IMR-90 (cell line): ENCODE data around the gene CAMK2D. TPM values are rescaled to one million over a fixed set of nuclear protein-coding genes. Genes with fewer than 3 reads are reported as not detected.

Experiments
- ATAC-seq: fragments of 200-7000 bp; cut with Tn5 transposase; 2 replicates; pipeline ENCODE4 v1.9.1; 2020; ENCODE audit warnings: low read depth, mild to moderate bottlenecking, moderate library complexity
- BruUV-seq: library from RNA; stranded (reverse); fragments of 400-500 nt; replicated peaks from 2 replicates; lab custom pipeline; 2021; lab: Mats Ljungman, UMichigan
- CTCF ChIA-PET: fragments of 300-600 bp; formaldehyde crosslinking; extraction: SDS; loops from one replicate; lab custom pipeline; 2021; ENCODE audit warnings: antibody characterized with exemption; lab: Yijun Ruan, JAX
- POLR2A ChIA-PET: fragments of 300-600 bp; sonication (Branson Sonifier 250); formaldehyde crosslinking; loops from one replicate; lab custom pipeline; 2022; ENCODE audit warnings: antibody characterized with exemption; ENCODE audit not compliant: unreplicated experiment; lab: Charles Lee
- DNase-seq: peaks from one replicate; pipeline ENCODE4 v3.0.0; 2013
- H2AFZ ChIP-seq: replicated peaks from 2 replicates; pipeline ENCODE3; 2013; ENCODE audit warnings: low read length, mild to moderate bottlenecking; ENCODE audit not compliant: poor library complexity
- H2AK5ac ChIP-seq: 2 replicates; pipeline ENCODE4 v1.6.1; 2013; ENCODE audit warnings: low read depth, low read length, inconsistent platforms
- H2AK9ac ChIP-seq: replicated peaks from 2 replicates; pipeline ENCODE3; 2013; ENCODE audit warnings: mild to moderate bottlenecking, low read depth, low read length, moderate library complexity; ENCODE audit not compliant: poor library complexity
- H2BK120ac ChIP-seq: 2 replicates; pipeline ENCODE4 v1.6.1; 2013; ENCODE audit warnings: low read depth, low read length, inconsistent platforms
- H2BK15ac ChIP-seq: 3 replicates; pipeline ENCODE4 v1.6.1; 2013; ENCODE audit warnings: low read depth, low read length, inconsistent platforms
- H2BK20ac ChIP-seq: 2 replicates; pipeline ENCODE4 v1.6.1; 2013; ENCODE audit warnings: low read depth, mild to moderate bottlenecking, inconsistent platforms, low read length, moderate library complexity
- H2BK5ac ChIP-seq: 2 replicates; pipeline ENCODE4 v1.6.1; 2013; ENCODE audit warnings: mild to moderate bottlenecking, low read depth, low read length, inconsistent platforms; ENCODE audit not compliant: poor library complexity, severe bottlenecking
- H3K14ac ChIP-seq: replicated peaks from 2 replicates; pipeline ENCODE4 v1.6.1; 2013; ENCODE audit warnings: low read depth, low read length, inconsistent platforms
- H3K18ac ChIP-seq: 2 replicates; pipeline ENCODE4 v1.6.1; 2013; ENCODE audit warnings: low read depth, low read length, control low read depth
- H3K23ac ChIP-seq: 2 replicates; pipeline ENCODE4 v1.6.1; 2013; ENCODE audit warnings: low read depth, low read length, inconsistent platforms
- H3K27ac ChIP-seq: 2 replicates; pipeline ENCODE4 v1.5.1; 2013; ENCODE audit warnings: mild to moderate bottlenecking, control low read depth, low read length; ENCODE audit not compliant: insufficient read depth
- H3K27me3 ChIP-seq: 2 replicates; pipeline ENCODE4 v1.6.1; 2013; ENCODE audit warnings: low read length; ENCODE audit not compliant: control insufficient read depth, insufficient read depth
- H3K36me3 ChIP-seq: 2 replicates; pipeline ENCODE4 v1.6.1; 2013; ENCODE audit warnings: low read length, mixed read lengths; ENCODE audit not compliant: control insufficient read depth, insufficient read depth
- H3K4ac ChIP-seq: 2 replicates; pipeline ENCODE4 v1.6.1; 2013; ENCODE audit warnings: low read depth, low read length, inconsistent platforms
- H3K4me1 ChIP-seq: 2 replicates; pipeline ENCODE4 v1.6.1; 2013; ENCODE audit warnings: low read length, mixed read lengths; ENCODE audit not compliant: control insufficient read depth, insufficient read depth
- H3K4me2 ChIP-seq: 2 replicates; pipeline ENCODE4 v1.6.1; 2013; ENCODE audit warnings: low read depth, mild to moderate bottlenecking, control low read depth, low read length, moderate library complexity
- H3K4me3 ChIP-seq: 2 replicates; pipeline ENCODE4 v1.5.1; 2013; ENCODE audit warnings: low read depth, mild to moderate bottlenecking, control low read depth, low read length, moderate library complexity; ENCODE audit not compliant: insufficient read depth
- H3K56ac ChIP-seq: 2 replicates; pipeline ENCODE4 v1.6.1; 2013; ENCODE audit warnings: low read length, inconsistent platforms; ENCODE audit not compliant: insufficient read depth; ENCODE audit errors: extremely low read depth
- H3K79me1 ChIP-seq, 2 experiments: 2 replicates each; pipeline ENCODE4 v1.6.1; 2013; ENCODE audit warnings: low read length in 2 of 2, inconsistent platforms in 1 of 2, low read depth in 1 of 2
- H3K9ac ChIP-seq: 2 replicates; pipeline ENCODE4 v1.6.1; 2013; ENCODE audit warnings: low read depth, low read length, control low read depth
- H3K9me1 ChIP-seq: 2 replicates; pipeline ENCODE4 v1.6.1; 2013; ENCODE audit warnings: low read length, inconsistent platforms; ENCODE audit not compliant: insufficient read depth
- H3K9me3 ChIP-seq: 2 replicates; pipeline ENCODE4 v1.6.1; 2013; ENCODE audit warnings: low read length; ENCODE audit not compliant: control insufficient read depth, insufficient read depth
- H4K20me1 ChIP-seq: 2 replicates; pipeline ENCODE4 v1.6.1; 2013; ENCODE audit warnings: low read length, inconsistent platforms; ENCODE audit not compliant: insufficient read depth
- H4K5ac ChIP-seq: 2 replicates; pipeline ENCODE4 v1.6.1; 2013; ENCODE audit warnings: mild to moderate bottlenecking, low read depth, low read length, control low read depth
- H4K8ac ChIP-seq, 2 experiments: 2 replicates each; pipeline ENCODE4 v1.6.1; 2013; ENCODE audit warnings: low read depth in 2 of 2, low read length in 2 of 2, control low read depth in 1 of 2, inconsistent platforms in 1 of 2
- H4K91ac ChIP-seq: 2 replicates; pipeline ENCODE4 v1.6.1; 2013; ENCODE audit warnings: low read depth, low read length, inconsistent platforms; ENCODE audit not compliant: insufficient read depth
- FOS ChIP-seq: fragments of 150-350 bp; IDR thresholded peaks from 2 replicates; pipeline ENCODE4 v1.6.1; 2016; ENCODE audit warnings: low read depth, low read length
- NFE2L2 ChIP-seq: fragments of 150-350 bp; IDR thresholded peaks from 2 replicates; pipeline ENCODE4 v1.6.1; 2016; ENCODE audit warnings: low read depth, mild to moderate bottlenecking, low read length
- WGBS, 2 experiments: methylation state at CpG; one replicate each; pipeline versions ENCODE4 v1.1.5 to v1.1.7; 2013; ENCODE audit warnings: missing lambda C conversion rate in 2 of 2; ENCODE audit not compliant: insufficient read length in 1 of 2; ENCODE audit errors: extremely low coverage in 2 of 2; 5-methylcytosine and 5-hydroxymethylcytosine counted together
- dilution Hi-C: fragments of 300-500 bp; cut with HindIII; formaldehyde crosslinking; loops from one replicate; pipeline ENCODE4 v1.14.3; 2018; ENCODE audit warnings: low sequenced_read_pairs; ENCODE audit not compliant: unreplicated experiment
- in situ Hi-C: fragments of 300-500 bp; cut with MboI; formaldehyde crosslinking; loops from 3 replicates; pipeline ENCODE4 v1.14.3; 2019; ENCODE audit warnings: low sequenced_read_pairs, inconsistent platforms, mixed read lengths
- intact Hi-C: fragments of 100-400 bp; cut with micrococcal nuclease; formaldehyde crosslinking; loops from 2 replicates; pipeline ENCODE4 v1.10.0; 2022
- polyA plus RNA-seq, 3 experiments: library from polyadenylated mRNA; depleted of rRNA; stranded (reverse); fragments of >200 nt; gene quantifications; 2 replicates each; pipeline ENCODE4 v1.2.3, GENCODE V29; 2012; ENCODE audit warnings: low replicate concordance in 1 of 3
- total RNA-seq: library from RNA; depleted of rRNA; stranded (reverse); fragments of >200 nt; gene quantifications from 2 replicates; pipeline ENCODE4 v1.2.3, GENCODE V29; 2012

The CAMK2D gene
- total and polyA plus RNA-seq, 2 of the 4 experiments (the other 2 are of a cell fraction): 44.6 to 156 TPM

- DNase-seq: peak; percentile 64
- H2AK5ac ChIP-seq: no peak overlapping the region
- no peak overlapping the region for H2AK9ac ChIP-seq
- H3K9ac ChIP-seq: no peak overlapping the region
- peak overlapping the region; percentile 56 for H2BK5ac ChIP-seq
- H4K91ac ChIP-seq: no peak overlapping the region
- peak; percentile 37; the same call in 1 of the 2 replicates for TF ChIP-seq NFE2L2
- no peak for TF ChIP-seq FOS
- no peak overlapping the region for H2BK15ac ChIP-seq
- H3K27me3 ChIP-seq: no peaks in the 10 kb centered on the region
- ChIA-PET CTCF (no interaction called here), POLR2A (no interaction called here)
- in situ Hi-C loops: no loop called here
- no peak overlapping the region for H4K8ac ChIP-seq
- H3K9me1 ChIP-seq: peaks cover 6% of the 10 kb centered on the region; the same call in 1 of the 2 replicates
- no peak overlapping the region for H3K14ac ChIP-seq
- H3K4me2 ChIP-seq: no peak overlapping the region
- no peaks in the 10 kb centered on the region for H4K20me1 ChIP-seq
- H4K5ac ChIP-seq: no peak overlapping the region
- peak; percentile 58 for ATAC-seq
- no peak overlapping the region for H3K18ac ChIP-seq
- no peak overlapping the region for H3K4me3 ChIP-seq
- no peak overlapping the region for H3K4ac ChIP-seq
- intact Hi-C loops: no loop called here
- no peak overlapping the region for H2AFZ ChIP-seq
- H3K79me1 ChIP-seq: peaks cover 23 to 24% of the 10 kb centered on the region in 2 experiments
- no TSS peak for BruUV-seq
- no peak overlapping the region for H2BK120ac ChIP-seq
- H3K27ac ChIP-seq: no peak overlapping the region
- H3K36me3 ChIP-seq: peaks cover 10% of the 10 kb centered on the region
- no peak overlapping the region for H3K23ac ChIP-seq
- no peak overlapping the region for H3K56ac ChIP-seq
- dilution Hi-C loops: no loop called here
- no peaks in the 10 kb centered on the region; the same call in 1 of the 2 replicates for H3K4me1 ChIP-seq
- no peak overlapping the region for H2BK20ac ChIP-seq
- WGBS, 2 experiments: 0% methylated on average over 1 of the region's 2 CpGs; no CpG with 5 or more reads in 1 of the 2 experiments
- H3K9me3 ChIP-seq: no peaks in the 10 kb centered on the region
These were observed 156.6 kb downstream of the CAMK2D start for GRCh38 chr4:113604955-113605354.
